Esophagus squamous epithelium (tissue), 5 donors: ENCODE data around the gene SNX7. TPM values are rescaled to one million over a fixed set of nuclear protein-coding genes. Genes with fewer than 3 reads are reported as not detected.

Experiments used
- DNase-seq: peaks from one replicate; lab custom pipeline; 2025; lab: John Stamatoyannopoulos, UW
- H3K27ac ChIP-seq, 4 donors: fragments of 200-600 bp; sonication (generic); one replicate each; pipeline ENCODE4 v1.5.1; 2016 to 2019; ENCODE audit warnings: mild to moderate bottlenecking in 1 of 4
- H3K27me3 ChIP-seq, 4 donors: fragments of 200-600 bp; sonication (generic); 1 replicate in 3 of 4; 2 replicates in 1 of 4; pipeline versions ENCODE4 v1.5.1 to v1.6.0; 2017 to 2021; ENCODE audit warnings: antibody characterized with exemption in 1 of 4
- H3K36me3 ChIP-seq, 3 donors: fragments of 200-600 bp; sonication (generic); one replicate each; pipeline ENCODE4 v1.5.1; 2016 to 2019
- H3K4me1 ChIP-seq, 3 donors: fragments of 200-600 bp; sonication (generic); one replicate each; pipeline ENCODE4 v1.5.1; 2017 to 2019
- H3K4me3 ChIP-seq, 4 donors: fragments of 200-600 bp; sonication (generic); 1 replicate in 3 of 4; 2 replicates in 1 of 4; pipeline ENCODE4 v1.5.1; 2016 to 2019; ENCODE audit warnings: mild to moderate bottlenecking in 2 of 4, moderate library complexity in 1 of 4
- H3K9me3 ChIP-seq, 3 donors: fragments of 200-600 bp; sonication (generic); one replicate each; pipeline ENCODE4 v1.5.1; 2016 to 2019
- POLR2A ChIP-seq, 4 donors: fragments of 450-650 bp; IDR thresholded peaks; one replicate each; pipeline ENCODE4 v1.6.1; 2017; ENCODE audit warnings: antibody characterized with exemption in 4 of 4, mild to moderate bottlenecking in 4 of 4, moderate library complexity in 3 of 4
- WGBS, 2 donors: methylation state at CpG; one replicate each; pipeline ENCODE4 v1.1.5; 2018; 5-methylcytosine and 5-hydroxymethylcytosine counted together
- intact Hi-C: fragments of 100-400 bp; cut with DNase I; formaldehyde crosslinking; loops from one replicate; pipeline ENCODE4 v1.15.0; 2022
- total RNA-seq, 4 donors: library from RNA; depleted of rRNA; stranded (reverse); fragments of >200 nt; gene quantifications; one replicate each; pipeline ENCODE4 v1.1.0, GENCODE V29; 2016
- TF ChIP-seq, protein P1 (sequence below), 6 experiments: fragments of 450-650 bp in 4 of 6; fragments of 200-600 bp in 2 of 6; sonication (generic) in 2 of 6; IDR thresholded peaks; one replicate each; pipeline ENCODE4 v1.5.1; 2016 to 2019; ENCODE audit warnings: antibody characterized with exemption in 6 of 6, mild to moderate bottlenecking in 4 of 6, moderate library complexity in 4 of 6
- donor health status: DM: yes; HTN: yes; CAD: no.

The SNX7 gene
- total RNA-seq, 4 donors from 2014 or later = 9.1 to 33.9 (median 22.1) TPM

DNA sequence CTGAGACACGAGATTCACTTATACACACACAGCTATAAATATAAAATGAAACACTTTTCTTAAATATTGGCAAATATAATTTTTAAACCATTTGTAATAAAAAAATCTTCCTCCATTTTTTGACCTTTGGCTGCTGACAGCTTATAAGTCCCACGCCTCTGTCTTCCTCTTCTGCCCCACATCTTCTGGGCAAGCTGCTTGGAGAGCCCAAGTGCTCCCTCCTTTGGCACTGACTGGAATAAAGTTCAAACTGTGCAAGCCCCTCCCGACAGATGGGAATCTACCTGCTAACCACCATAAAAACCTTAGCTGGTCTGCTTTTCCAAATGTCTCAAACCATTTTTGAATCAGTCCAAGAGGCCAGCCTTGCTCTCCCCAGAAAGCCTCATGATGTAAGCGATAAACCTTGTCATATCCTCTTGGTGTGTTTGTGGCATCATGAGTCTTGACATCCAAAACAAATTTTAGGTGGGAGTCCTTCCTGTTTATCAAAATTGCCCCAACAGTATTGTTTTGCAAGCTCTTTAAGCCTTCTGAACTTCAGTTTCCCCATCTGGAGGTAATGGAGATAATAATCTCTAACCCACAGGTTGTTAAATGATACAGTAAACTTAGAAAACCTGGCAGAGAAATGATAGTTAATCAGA is 99.8 kb downstream of the SNX7 start:
- H3K4me1 ChIP-seq = no peaks in the 10 kb centered on the region

DNA sequence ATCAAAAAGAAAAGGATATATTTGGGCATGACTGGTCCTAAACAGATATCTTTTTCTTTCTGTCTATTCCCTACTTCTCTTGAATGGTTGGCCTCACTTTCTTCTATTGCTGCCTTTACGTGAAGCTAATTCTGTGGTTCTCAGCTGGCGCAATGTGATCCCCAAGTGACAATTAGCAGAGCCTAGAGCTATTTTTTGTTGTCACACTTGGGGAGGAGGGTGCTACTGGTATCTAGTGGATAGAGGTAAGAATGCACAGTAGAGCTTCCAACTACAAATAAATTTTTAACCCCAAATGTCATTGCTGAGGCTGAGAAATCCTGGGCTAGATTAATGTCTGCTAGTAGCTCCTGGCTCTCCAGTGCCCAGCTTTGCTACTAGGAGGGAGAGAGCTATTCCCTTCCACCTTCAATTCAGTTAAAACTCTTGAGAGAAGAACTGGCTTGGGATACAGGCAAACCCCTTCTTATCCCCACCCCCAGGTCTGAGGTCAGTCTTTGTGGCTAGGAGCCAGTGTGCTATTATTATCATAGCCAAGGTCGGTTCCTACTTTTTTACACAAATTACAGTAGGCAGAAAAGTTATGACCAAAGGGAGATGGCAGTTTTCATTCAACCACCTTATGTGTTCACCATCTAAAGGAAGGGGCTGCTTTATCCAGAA is 102.1 kb downstream of the SNX7 start:
- TF ChIP-seq, protein P1, sequence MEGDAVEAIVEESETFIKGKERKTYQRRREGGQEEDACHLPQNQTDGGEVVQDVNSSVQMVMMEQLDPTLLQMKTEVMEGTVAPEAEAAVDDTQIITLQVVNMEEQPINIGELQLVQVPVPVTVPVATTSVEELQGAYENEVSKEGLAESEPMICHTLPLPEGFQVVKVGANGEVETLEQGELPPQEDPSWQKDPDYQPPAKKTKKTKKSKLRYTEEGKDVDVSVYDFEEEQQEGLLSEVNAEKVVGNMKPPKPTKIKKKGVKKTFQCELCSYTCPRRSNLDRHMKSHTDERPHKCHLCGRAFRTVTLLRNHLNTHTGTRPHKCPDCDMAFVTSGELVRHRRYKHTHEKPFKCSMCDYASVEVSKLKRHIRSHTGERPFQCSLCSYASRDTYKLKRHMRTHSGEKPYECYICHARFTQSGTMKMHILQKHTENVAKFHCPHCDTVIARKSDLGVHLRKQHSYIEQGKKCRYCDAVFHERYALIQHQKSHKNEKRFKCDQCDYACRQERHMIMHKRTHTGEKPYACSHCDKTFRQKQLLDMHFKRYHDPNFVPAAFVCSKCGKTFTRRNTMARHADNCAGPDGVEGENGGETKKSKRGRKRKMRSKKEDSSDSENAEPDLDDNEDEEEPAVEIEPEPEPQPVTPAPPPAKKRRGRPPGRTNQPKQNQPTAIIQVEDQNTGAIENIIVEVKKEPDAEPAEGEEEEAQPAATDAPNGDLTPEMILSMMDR (IDR thresholded peaks at IDR 0.05) = no peak
- TF ChIP-seq POLR2A (IDR thresholded peaks at IDR 0.05) = no peak
- no peaks in the 10 kb centered on the region for H3K27me3 ChIP-seq
- no peak overlapping the region for H3K27ac ChIP-seq
- peaks cover 0 to 8% (median 0%) of the 10 kb centered on the region in 3 donors for H3K36me3 ChIP-seq
- intact Hi-C loops = no loop called here
- H3K4me1 ChIP-seq = no peaks in the 10 kb centered on the region
- no peak for DNase-seq
- H3K4me3 ChIP-seq = no peak overlapping the region
- WGBS, 2 donors = 62 to 72% methylated on average over 3 of the region's 3 CpGs
- no peaks in the 10 kb centered on the region for H3K9me3 ChIP-seq

More for the DNA sequence above, 99.8 kb downstream of the SNX7 start:
- Histone ChIP-seq H3K36me3 (peaks cover 0 to 20% (median 0%) of the 10 kb centered on the region in 3 donors), H3K9me3 (no peaks in the 10 kb centered on the region), H3K4me3 (no peak overlapping the region), H3K27ac (no peak overlapping the region), H3K27me3 (no peaks in the 10 kb centered on the region)
- TF ChIP-seq POLR2A (IDR thresholded peaks at IDR 0.05) = no peak
- TF ChIP-seq, protein P1 (IDR thresholded peaks at IDR 0.05) = no peak
- WGBS, 2 donors = 69 to 79% methylated on average over 4 of the region's 4 CpGs
- intact Hi-C loops = no loop called here
- DNase-seq = no peak

DNA sequence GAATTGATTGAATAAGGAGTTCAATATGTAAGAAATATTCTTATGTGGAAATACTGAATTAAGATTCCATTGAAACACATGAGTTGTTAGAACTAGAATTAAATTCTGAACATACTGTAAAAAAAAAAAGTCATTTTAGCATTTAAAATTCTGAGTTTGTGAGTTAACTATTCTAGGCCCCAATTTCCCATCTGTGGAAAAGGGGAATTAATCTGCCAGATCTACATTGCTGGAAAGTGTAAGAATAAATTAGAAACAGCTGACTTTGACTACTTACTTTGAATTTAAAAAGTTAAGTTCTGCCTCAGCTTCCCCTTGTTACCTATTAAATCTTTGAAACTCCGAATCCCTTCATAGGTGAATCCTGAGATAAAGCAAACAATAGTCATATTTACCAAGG is 103.0 kb downstream of the SNX7 start:
- H3K4me1 ChIP-seq = no peaks in the 10 kb centered on the region
- intact Hi-C loops = no loop called here
- no peaks in the 10 kb centered on the region for H3K9me3 ChIP-seq
- TF ChIP-seq POLR2A (IDR thresholded peaks at IDR 0.05) = no peak
- H3K27ac ChIP-seq = no peak overlapping the region
- WGBS, 2 donors = 44 to 90% methylated on average over 1 of the region's 1 CpG
- no peak for DNase-seq
- peaks cover 0 to 8% (median 0%) of the 10 kb centered on the region in 3 donors for H3K36me3 ChIP-seq
- no peaks in the 10 kb centered on the region for H3K27me3 ChIP-seq
- H3K4me3 ChIP-seq = no peak overlapping the region

DNA sequence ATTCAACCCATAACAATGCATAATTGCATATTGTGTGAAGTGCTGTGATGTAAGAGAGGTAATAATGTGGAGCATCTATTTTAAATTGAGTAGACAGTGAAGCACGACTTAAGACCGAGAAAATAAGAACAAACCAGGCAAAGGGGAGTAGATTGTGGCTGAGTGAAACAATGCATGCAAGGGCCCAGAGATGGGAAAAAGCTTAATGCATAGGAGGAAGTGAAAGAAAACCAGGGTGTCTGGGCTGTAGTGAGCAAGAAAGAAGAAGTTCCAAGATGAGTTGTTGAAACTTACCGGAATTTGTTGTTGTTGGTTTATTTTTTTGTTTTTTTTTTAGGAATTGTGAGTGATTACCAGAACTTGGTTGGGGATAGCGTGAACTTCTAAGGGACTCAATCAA is 104.7 kb downstream of the SNX7 start:
- H3K36me3 ChIP-seq = no peaks in the 10 kb centered on the region
- DNase-seq = no peak
- H3K9me3 ChIP-seq = no peaks in the 10 kb centered on the region
- intact Hi-C loops = no loop called here
- H3K4me3 ChIP-seq = no peak overlapping the region
- 74 to 88% methylated on average over 4 of the region's 4 CpGs for WGBS, 2 donors
- H3K27ac ChIP-seq = no peak overlapping the region
- H3K27me3 ChIP-seq = no peaks in the 10 kb centered on the region
- no peaks in the 10 kb centered on the region for H3K4me1 ChIP-seq
- TF ChIP-seq, protein P1 (IDR thresholded peaks at IDR 0.05) = no peak
- no peak for TF ChIP-seq POLR2A (IDR thresholded peaks at IDR 0.05)

DNA sequence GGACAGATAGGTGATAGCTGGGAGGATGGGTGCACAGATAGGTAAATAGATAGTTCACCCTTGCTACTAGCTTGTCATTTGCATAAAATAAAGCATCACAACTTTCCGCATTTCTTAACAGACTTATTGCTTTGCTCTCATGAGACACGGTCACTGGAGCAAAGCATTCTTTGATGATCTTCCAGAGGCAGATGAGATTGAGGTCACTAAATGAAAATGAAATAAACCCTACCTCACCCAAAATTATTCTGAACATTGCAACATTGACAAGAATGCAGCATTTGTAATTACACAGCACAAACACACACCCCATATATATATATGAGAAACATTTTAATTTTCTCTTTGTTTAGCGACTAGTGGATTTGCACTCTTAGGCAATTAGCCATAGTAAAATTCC is 107.6 kb downstream of the SNX7 start:
- TF ChIP-seq POLR2A (IDR thresholded peaks at IDR 0.05) = no peak
- TF ChIP-seq, protein P1 (IDR thresholded peaks at IDR 0.05) = no peak
- WGBS, 2 donors = 30 to 39% methylated on average over 3 of the region's 3 CpGs
- H3K4me1 ChIP-seq = no peaks in the 10 kb centered on the region
- no peaks in the 10 kb centered on the region for H3K27me3 ChIP-seq
- DNase-seq = no peak
- intact Hi-C loops = no loop called here
- H3K4me3 ChIP-seq = no peak overlapping the region
- no peaks in the 10 kb centered on the region for H3K36me3 ChIP-seq
- no peak overlapping the region for H3K27ac ChIP-seq
- no peaks in the 10 kb centered on the region for H3K9me3 ChIP-seq
